Measurements from ENCODE around the gene CCNA1.
A peak's percentile ranks its signal among the peaks of the same experiment; 100 is the strongest.

The CCNA1 gene

GRCh38 chr13:36456577-36456976 lies 24.3 kb downstream of the CCNA1 start:
- H2AFZ ChIP-seq = peak overlapping the region; percentile 53
- TF ChIP-seq CTCF (IDR thresholded peaks at IDR 0.05) = no peak
- H3K9me3 ChIP-seq (ENCODE audit: control insufficient read depth, low read length) = no peaks in the 10 kb centered on the region
- no peak overlapping the region for H3K9ac ChIP-seq
- H3K36me3 ChIP-seq (ENCODE audit: control insufficient read depth, insufficient read depth, low read length) = no peaks in the 10 kb centered on the region
- H3K4me1 ChIP-seq = peaks cover 6% of the 10 kb centered on the region
- no peaks in the 10 kb centered on the region for H3K27me3 ChIP-seq (ENCODE audit: control insufficient read depth, insufficient read depth, low read length)
- no peak overlapping the region for H3K4me2 ChIP-seq (ENCODE audit: low read length)
- no peak overlapping the region for H3K4me3 ChIP-seq (ENCODE audit: low read depth, low read length)
- H3K79me2 ChIP-seq = no peaks in the 10 kb centered on the region
- no peak overlapping the region for H3K27ac ChIP-seq

- Histone ChIP-seq H3K79me2 (no peaks in the 10 kb centered on the region), H3K4me2 (ENCODE audit: low read length) (no peak overlapping the region), H3K9ac (no peak overlapping the region), H3K4me3 (ENCODE audit: low read depth, low read length) (no peak overlapping the region), H2AFZ (no peak overlapping the region), H3K36me3 (ENCODE audit: control insufficient read depth, insufficient read depth, low read length) (no peaks in the 10 kb centered on the region), H3K9me3 (ENCODE audit: control insufficient read depth, low read length) (no peaks in the 10 kb centered on the region), H3K27me3 (ENCODE audit: control insufficient read depth, insufficient read depth, low read length) (no peaks in the 10 kb centered on the region), H3K4me1 (no peaks in the 10 kb centered on the region), H3K27ac (no peak overlapping the region)
- no peak for TF ChIP-seq CTCF (IDR thresholded peaks at IDR 0.05)
Measured at GRCh38 chr13:36461506-36461905, 29.2 kb downstream of the CCNA1 start.

- H3K4me1 ChIP-seq = no peaks in the 10 kb centered on the region
- H3K9me3 ChIP-seq (ENCODE audit: control insufficient read depth, low read length) = no peaks in the 10 kb centered on the region
- no peak overlapping the region for H2AFZ ChIP-seq
- H3K9ac ChIP-seq = no peak overlapping the region
- no peaks in the 10 kb centered on the region for H3K79me2 ChIP-seq
- no peak overlapping the region for H3K4me3 ChIP-seq (ENCODE audit: low read depth, low read length)
- H3K36me3 ChIP-seq (ENCODE audit: control insufficient read depth, insufficient read depth, low read length) = no peaks in the 10 kb centered on the region
- no peak overlapping the region for H3K4me2 ChIP-seq (ENCODE audit: low read length)
- TF ChIP-seq CTCF (IDR thresholded peaks at IDR 0.05) = peak; percentile 43
- H3K27ac ChIP-seq = no peak overlapping the region
- no peaks in the 10 kb centered on the region for H3K27me3 ChIP-seq (ENCODE audit: control insufficient read depth, insufficient read depth, low read length)
Measured at GRCh38 chr13:36475468-36475867, 43.2 kb downstream of the CCNA1 start.

GRCh38 chr13:36476661-36477060 lies 44.4 kb downstream of the CCNA1 start:
- no peak overlapping the region for H3K9ac ChIP-seq
- no peak overlapping the region for H3K4me2 ChIP-seq (ENCODE audit: low read length)
- H3K27me3 ChIP-seq (ENCODE audit: control insufficient read depth, insufficient read depth, low read length) = no peaks in the 10 kb centered on the region
- H2AFZ ChIP-seq = no peak overlapping the region
- H3K9me3 ChIP-seq (ENCODE audit: control insufficient read depth, low read length) = no peaks in the 10 kb centered on the region
- H3K27ac ChIP-seq = no peak overlapping the region
- TF ChIP-seq CTCF (IDR thresholded peaks at IDR 0.05) = no peak
- no peaks in the 10 kb centered on the region for H3K4me1 ChIP-seq
- no peaks in the 10 kb centered on the region for H3K36me3 ChIP-seq (ENCODE audit: control insufficient read depth, insufficient read depth, low read length)
- no peaks in the 10 kb centered on the region for H3K79me2 ChIP-seq
- H3K4me3 ChIP-seq (ENCODE audit: low read depth, low read length) = no peak overlapping the region

GRCh38 chr13:36480726-36481427 lies 48.6 kb downstream of the CCNA1 start:
- H3K27me3 ChIP-seq (ENCODE audit: control insufficient read depth, insufficient read depth, low read length) = no peaks in the 10 kb centered on the region
- H3K79me2 ChIP-seq = no peaks in the 10 kb centered on the region
- H3K36me3 ChIP-seq (ENCODE audit: control insufficient read depth, insufficient read depth, low read length) = no peaks in the 10 kb centered on the region
- H3K9ac ChIP-seq = no peak overlapping the region
- no peak for TF ChIP-seq CTCF (IDR thresholded peaks at IDR 0.05)
- no peak overlapping the region for H3K4me3 ChIP-seq (ENCODE audit: low read depth, low read length)
- H3K27ac ChIP-seq = no peak overlapping the region
- H2AFZ ChIP-seq = no peak overlapping the region
- no peak overlapping the region for H3K4me2 ChIP-seq (ENCODE audit: low read length)
- H3K9me3 ChIP-seq (ENCODE audit: control insufficient read depth, low read length) = no peaks in the 10 kb centered on the region
- no peaks in the 10 kb centered on the region for H3K4me1 ChIP-seq
